HG03521 (cell line): ENCODE measurements around the gene RAB25.
A peak's percentile ranks its signal among the peaks of the same experiment; 100 is the strongest.
"Not testable (repeated sequence)": the region's sequence is repeated elsewhere in the genome, so short reads cannot be mapped to it uniquely, and the experiment has no call there.

Experiments
- ATAC-seq: cut with Tn5 transposase; IDR thresholded peaks from one replicate; pipeline ENCODE4 v1.9.1; 2021; ENCODE audit warnings: mild to moderate bottlenecking, moderate library complexity; ENCODE audit not compliant: unreplicated experiment

RAB25 gene

GRCh38 chr1:156054500-156055280, 6.3 kb upstream of the RAB25 start, which contains the start of gene LAMTOR2:
Gene LAMTOR2 (plus strand): TSS chr1:156054782. CDS start chr1:156054890, 108 bp downstream.
- ATAC-seq, result peak; percentile 63

- no peak for ATAC-seq
Measured at GRCh38 chr1:156055281-156056048, 5.5 kb upstream of the RAB25 start.

GRCh38 chr1:156056326-156056849, 4.6 kb upstream of the RAB25 start:
- no peak for ATAC-seq

GRCh38 chr1:156062189-156062588, 1.2 kb downstream of the RAB25 start:
- ATAC-seq, result no peak

- no peak for ATAC-seq
Measured at GRCh38 chr1:156063997-156064285, 3.0 kb downstream of the RAB25 start.

- ATAC-seq, result no peak
Measured at GRCh38 chr1:156064615-156065014, 3.7 kb downstream of the RAB25 start.

GRCh38 chr1:156065212-156065611, 4.3 kb downstream of the RAB25 start:
- ATAC-seq, result no peak

- ATAC-seq, result no peak
Measured at GRCh38 chr1:156065871-156066270, 4.9 kb downstream of the RAB25 start.

- no peak for ATAC-seq
Measured at GRCh38 chr1:156067262-156067661, 6.3 kb downstream of the RAB25 start.

- ATAC-seq, result no peak
Measured at GRCh38 chr1:156069490-156070455, 8.8 kb downstream of the RAB25 start.

- ATAC-seq, result no peak
Measured at GRCh38 chr1:156070548-156070947, 9.6 kb downstream of the RAB25 start.

GRCh38 chr1:156071332-156071816, 10.4 kb downstream of the RAB25 start:
- not testable (repeated sequence) for ATAC-seq

- ATAC-seq, result no peak
Measured at GRCh38 chr1:156072251-156072650, 11.3 kb downstream of the RAB25 start.

GRCh38 chr1:156073110-156073687, 12.2 kb downstream of the RAB25 start:
- ATAC-seq, result no peak

GRCh38 chr1:156073740-156074139, 12.8 kb downstream of the RAB25 start:
- no peak for ATAC-seq

- no peak for ATAC-seq
Measured at GRCh38 chr1:156074661-156075060, 13.7 kb downstream of the RAB25 start.

GRCh38 chr1:156075162-156075561, 14.2 kb downstream of the RAB25 start:
- ATAC-seq, result no peak

GRCh38 chr1:156075775-156076204, 14.8 kb downstream of the RAB25 start:
- no peak for ATAC-seq

- no peak for ATAC-seq
Measured at GRCh38 chr1:156076609-156077429, 15.9 kb downstream of the RAB25 start.

GRCh38 chr1:156077430-156077760, 16.4 kb downstream of the RAB25 start:
- no peak for ATAC-seq
